ENCODE data around the gene PANK4. TPM values are rescaled to one million over a fixed set of nuclear protein-coding genes. Genes with fewer than 3 reads are reported as not detected.

The PANK4 gene
- polyA plus RNA-seq, 1 donor (not counting 4 experiments of a cell fraction or from before 2014, with no cell fraction given), result 14.5 TPM

DNA sequence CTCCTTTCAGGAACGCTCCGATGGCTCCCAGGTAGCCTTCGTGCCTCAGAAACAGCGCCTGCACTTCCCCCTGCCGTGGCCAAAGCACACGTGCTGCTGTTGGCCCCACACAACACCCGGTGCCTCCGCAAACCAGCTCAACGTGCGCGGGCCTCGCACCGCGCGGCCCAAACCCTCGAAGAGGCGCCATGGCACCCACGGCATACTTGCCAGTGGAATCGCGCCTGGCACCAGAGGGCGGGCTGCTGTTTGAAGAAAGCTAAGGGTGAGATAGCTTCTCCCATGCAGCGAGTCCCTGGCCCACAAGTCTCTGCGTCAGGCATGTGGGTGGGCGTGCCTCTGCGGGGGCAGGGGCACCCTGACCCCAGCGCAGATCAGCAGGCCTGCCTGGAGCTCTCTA, 7.9 kb downstream of the PANK4 start:
- H3K4me1 ChIP-seq (ENCODE audit: control insufficient read depth, extremely low read depth, insufficient read depth, low read length), result no peaks in the 10 kb centered on the region
- peaks cover 3% of the 10 kb centered on the region for H4K20me1 ChIP-seq (ENCODE audit: control insufficient read depth, extremely low read depth, insufficient read depth, low read length)
- peaks cover 22% of the 10 kb centered on the region for H3K79me2 ChIP-seq (ENCODE audit: control insufficient read depth, insufficient read depth, low read length)
- H3K27me3 ChIP-seq (ENCODE audit: control insufficient read depth, extremely low read depth, insufficient read depth, low read length), result no peaks in the 10 kb centered on the region
- no peak overlapping the region for H3K4me2 ChIP-seq (ENCODE audit: control insufficient read depth, extremely low read depth, insufficient read depth, low read depth, low read length)
- dilution Hi-C loops (cut with MboI; ENCODE audit: extremely low pct_ligation_motif_present, low sequenced_read_pairs), result no loop called here
- TF ChIP-seq EZH2 (IDR thresholded peaks at IDR 0.05; ENCODE audit: low read length), result no peak
- TF ChIP-seq, protein P1, sequence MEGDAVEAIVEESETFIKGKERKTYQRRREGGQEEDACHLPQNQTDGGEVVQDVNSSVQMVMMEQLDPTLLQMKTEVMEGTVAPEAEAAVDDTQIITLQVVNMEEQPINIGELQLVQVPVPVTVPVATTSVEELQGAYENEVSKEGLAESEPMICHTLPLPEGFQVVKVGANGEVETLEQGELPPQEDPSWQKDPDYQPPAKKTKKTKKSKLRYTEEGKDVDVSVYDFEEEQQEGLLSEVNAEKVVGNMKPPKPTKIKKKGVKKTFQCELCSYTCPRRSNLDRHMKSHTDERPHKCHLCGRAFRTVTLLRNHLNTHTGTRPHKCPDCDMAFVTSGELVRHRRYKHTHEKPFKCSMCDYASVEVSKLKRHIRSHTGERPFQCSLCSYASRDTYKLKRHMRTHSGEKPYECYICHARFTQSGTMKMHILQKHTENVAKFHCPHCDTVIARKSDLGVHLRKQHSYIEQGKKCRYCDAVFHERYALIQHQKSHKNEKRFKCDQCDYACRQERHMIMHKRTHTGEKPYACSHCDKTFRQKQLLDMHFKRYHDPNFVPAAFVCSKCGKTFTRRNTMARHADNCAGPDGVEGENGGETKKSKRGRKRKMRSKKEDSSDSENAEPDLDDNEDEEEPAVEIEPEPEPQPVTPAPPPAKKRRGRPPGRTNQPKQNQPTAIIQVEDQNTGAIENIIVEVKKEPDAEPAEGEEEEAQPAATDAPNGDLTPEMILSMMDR (optimal IDR thresholded peaks at IDR 0.05 in 1 of 3, IDR thresholded peaks at IDR 0.05 in 1 of 3, conservative IDR thresholded peaks at IDR 0.05 in 1 of 3; ENCODE audit: extremely low read depth in 1 of 3, insufficient read depth in 2 of 3, low read length in 3 of 3), result no peak
- H3K36me3 ChIP-seq (ENCODE audit: control insufficient read depth in 2 of 2, extremely low read depth in 1 of 2, insufficient read depth in 2 of 2, low read length in 2 of 2), result peaks cover 39 to 40% of the 10 kb centered on the region in 2 experiments
- H3K9me3 ChIP-seq (ENCODE audit: control insufficient read depth, low read depth, low read length), result no peaks in the 10 kb centered on the region
- DNase-seq (ENCODE audit: low read depth, low spot score) (no peak), FAIRE-seq (no peak)
- no peak overlapping the region for H2AFZ ChIP-seq (ENCODE audit: control insufficient read depth, low read length)
- H3K27ac ChIP-seq (ENCODE audit: control insufficient read depth, insufficient read depth, low read length), result no peak overlapping the region
- H3K4me3 ChIP-seq (ENCODE audit: control insufficient read depth in 2 of 3, extremely low read depth in 1 of 3, insufficient read depth in 2 of 3, low read depth in 1 of 3, low read length in 3 of 3), result no peak overlapping the region
- no peaks in the 10 kb centered on the region for H3K9me1 ChIP-seq (ENCODE audit: control insufficient read depth, extremely low read depth, insufficient read depth, low read length)
- H3K9ac ChIP-seq (ENCODE audit: control insufficient read depth, extremely low read depth, insufficient read depth, low read length), result no peak overlapping the region

GRCh38 chr1:2517966-2518365, 8.4 kb downstream of the PANK4 start:
- no peak for FAIRE-seq

More at GRCh38 chr1:2517966-2518365, 8.4 kb downstream of the PANK4 start:
- DNase-seq (ENCODE audit: low read depth, low spot score), result no peak
- no peak overlapping the region for H3K27ac ChIP-seq (ENCODE audit: control insufficient read depth, insufficient read depth, low read length)
- dilution Hi-C loops (cut with MboI; ENCODE audit: extremely low pct_ligation_motif_present, low sequenced_read_pairs), result no loop called here
- H3K4me2 ChIP-seq (ENCODE audit: control insufficient read depth, extremely low read depth, insufficient read depth, low read depth, low read length), result no peak overlapping the region
- H3K9ac ChIP-seq (ENCODE audit: control insufficient read depth, extremely low read depth, insufficient read depth, low read length), result no peak overlapping the region
- TF ChIP-seq, protein P1 (optimal IDR thresholded peaks at IDR 0.05 in 1 of 3, IDR thresholded peaks at IDR 0.05 in 1 of 3, conservative IDR thresholded peaks at IDR 0.05 in 1 of 3; ENCODE audit: extremely low read depth in 1 of 3, insufficient read depth in 2 of 3, low read length in 3 of 3), result no peak
- no peak for TF ChIP-seq EZH2 (IDR thresholded peaks at IDR 0.05; ENCODE audit: low read length)
- no peaks in the 10 kb centered on the region for H3K4me1 ChIP-seq (ENCODE audit: control insufficient read depth, extremely low read depth, insufficient read depth, low read length)
- H3K9me3 ChIP-seq (ENCODE audit: control insufficient read depth, low read depth, low read length), result no peaks in the 10 kb centered on the region
- no peak overlapping the region for H3K4me3 ChIP-seq (ENCODE audit: control insufficient read depth in 2 of 3, extremely low read depth in 1 of 3, insufficient read depth in 2 of 3, low read depth in 1 of 3, low read length in 3 of 3)
- no peaks in the 10 kb centered on the region for H3K27me3 ChIP-seq (ENCODE audit: control insufficient read depth, extremely low read depth, insufficient read depth, low read length)
- no peak overlapping the region for H2AFZ ChIP-seq (ENCODE audit: control insufficient read depth, low read length)
- peaks cover 39 to 42% of the 10 kb centered on the region in 2 experiments for H3K36me3 ChIP-seq (ENCODE audit: control insufficient read depth in 2 of 2, extremely low read depth in 1 of 2, insufficient read depth in 2 of 2, low read length in 2 of 2)
- peaks cover 3% of the 10 kb centered on the region for H4K20me1 ChIP-seq (ENCODE audit: control insufficient read depth, extremely low read depth, insufficient read depth, low read length)
- H3K79me2 ChIP-seq (ENCODE audit: control insufficient read depth, insufficient read depth, low read length), result peaks cover 16% of the 10 kb centered on the region
- no peaks in the 10 kb centered on the region for H3K9me1 ChIP-seq (ENCODE audit: control insufficient read depth, extremely low read depth, insufficient read depth, low read length)

All from keratinocyte (primary cell).